ENCODE measurements around the gene TTC14.

DNA sequence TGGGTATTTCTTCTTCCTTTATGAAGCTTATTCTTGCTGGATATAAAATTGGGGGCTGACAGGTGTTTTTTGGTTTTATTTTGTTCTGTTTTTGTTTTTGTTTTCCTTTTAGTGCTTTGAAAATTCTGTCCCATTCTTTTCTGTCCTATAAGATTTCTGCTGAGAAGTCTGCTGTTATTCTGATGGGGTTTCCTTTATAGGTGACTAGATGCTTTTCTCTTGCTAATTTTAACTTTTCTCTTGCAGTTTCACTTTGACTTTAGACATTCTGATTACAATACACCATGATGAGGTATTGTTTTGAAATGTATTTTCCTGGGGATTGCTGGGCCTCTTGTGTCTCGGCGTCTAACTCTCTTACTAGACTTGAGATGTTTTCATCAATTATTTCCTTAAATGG, 22.8 kb downstream of the TTC14 start:
- TF ChIP-seq, protein P1, sequence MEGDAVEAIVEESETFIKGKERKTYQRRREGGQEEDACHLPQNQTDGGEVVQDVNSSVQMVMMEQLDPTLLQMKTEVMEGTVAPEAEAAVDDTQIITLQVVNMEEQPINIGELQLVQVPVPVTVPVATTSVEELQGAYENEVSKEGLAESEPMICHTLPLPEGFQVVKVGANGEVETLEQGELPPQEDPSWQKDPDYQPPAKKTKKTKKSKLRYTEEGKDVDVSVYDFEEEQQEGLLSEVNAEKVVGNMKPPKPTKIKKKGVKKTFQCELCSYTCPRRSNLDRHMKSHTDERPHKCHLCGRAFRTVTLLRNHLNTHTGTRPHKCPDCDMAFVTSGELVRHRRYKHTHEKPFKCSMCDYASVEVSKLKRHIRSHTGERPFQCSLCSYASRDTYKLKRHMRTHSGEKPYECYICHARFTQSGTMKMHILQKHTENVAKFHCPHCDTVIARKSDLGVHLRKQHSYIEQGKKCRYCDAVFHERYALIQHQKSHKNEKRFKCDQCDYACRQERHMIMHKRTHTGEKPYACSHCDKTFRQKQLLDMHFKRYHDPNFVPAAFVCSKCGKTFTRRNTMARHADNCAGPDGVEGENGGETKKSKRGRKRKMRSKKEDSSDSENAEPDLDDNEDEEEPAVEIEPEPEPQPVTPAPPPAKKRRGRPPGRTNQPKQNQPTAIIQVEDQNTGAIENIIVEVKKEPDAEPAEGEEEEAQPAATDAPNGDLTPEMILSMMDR (CRISPR knock-in tag; IDR thresholded peaks at IDR 0.05) = no peak
- no peak for TF ChIP-seq RBFOX2 (IDR thresholded peaks at IDR 0.05; ENCODE audit: low read depth, low read length)
- no peak for TF ChIP-seq ASH2L (IDR thresholded peaks at IDR 0.05; ENCODE audit: insufficient read length, low read depth, low read length)
- TF ChIP-seq, protein P2, sequence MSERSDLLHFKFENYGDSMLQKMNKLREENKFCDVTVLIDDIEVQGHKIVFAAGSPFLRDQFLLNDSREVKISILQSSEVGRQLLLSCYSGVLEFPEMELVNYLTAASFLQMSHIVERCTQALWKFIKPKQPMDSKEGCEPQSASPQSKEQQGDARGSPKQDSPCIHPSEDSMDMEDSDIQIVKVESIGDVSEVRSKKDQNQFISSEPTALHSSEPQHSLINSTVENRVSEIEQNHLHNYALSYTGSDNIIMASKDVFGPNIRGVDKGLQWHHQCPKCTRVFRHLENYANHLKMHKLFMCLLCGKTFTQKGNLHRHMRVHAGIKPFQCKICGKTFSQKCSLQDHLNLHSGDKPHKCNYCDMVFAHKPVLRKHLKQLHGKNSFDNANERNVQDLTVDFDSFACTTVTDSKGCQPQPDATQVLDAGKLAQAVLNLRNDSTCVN (CRISPR knock-in tag; IDR thresholded peaks at IDR 0.05; ENCODE audit: borderline replicate concordance) = no peak
- no peak for TF ChIP-seq TCF7L2 (IDR thresholded peaks at IDR 0.05; ENCODE audit: low read depth, low read length)
- no peak for TF ChIP-seq FOXO1 (CRISPR knock-in tag; IDR thresholded peaks at IDR 0.05)
- TF ChIP-seq, protein P3, sequence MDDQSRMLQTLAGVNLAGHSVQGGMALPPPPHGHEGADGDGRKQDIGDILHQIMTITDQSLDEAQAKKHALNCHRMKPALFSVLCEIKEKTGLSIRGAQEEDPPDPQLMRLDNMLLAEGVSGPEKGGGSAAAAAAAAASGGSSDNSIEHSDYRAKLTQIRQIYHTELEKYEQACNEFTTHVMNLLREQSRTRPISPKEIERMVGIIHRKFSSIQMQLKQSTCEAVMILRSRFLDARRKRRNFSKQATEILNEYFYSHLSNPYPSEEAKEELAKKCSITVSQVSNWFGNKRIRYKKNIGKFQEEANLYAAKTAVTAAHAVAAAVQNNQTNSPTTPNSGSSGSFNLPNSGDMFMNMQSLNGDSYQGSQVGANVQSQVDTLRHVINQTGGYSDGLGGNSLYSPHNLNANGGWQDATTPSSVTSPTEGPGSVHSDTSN (CRISPR knock-in tag; IDR thresholded peaks at IDR 0.05; ENCODE audit: borderline replicate concordance) = no peak
- no peak for TF ChIP-seq TBL1XR1 (IDR thresholded peaks at IDR 0.05; ENCODE audit: borderline replicate concordance, low read length, partially characterized antibody)

All from HepG2 (cell line).